Measurements from ENCODE around the gene THOC6. TPM values are rescaled to one million over a fixed set of nuclear protein-coding genes. Genes with fewer than 3 reads are reported as not detected.

Gene THOC6
- total RNA-seq, 4 donors from 2014 or later, result 16.5 to 19.1 (median 17.6) TPM

- peaks cover 41 to 51% of the 10 kb centered on the region in 2 donors for H3K4me1 ChIP-seq
- H3K9me3 ChIP-seq, result no peaks in the 10 kb centered on the region
- 10 to 21% methylated on average over 8 of the region's 8 CpGs for WGBS, 2 donors
- TF ChIP-seq CTCF (IDR thresholded peaks at IDR 0.05) (no peak), POLR2A (IDR thresholded peaks at IDR 0.05) (peak in 1 of 2 donors; percentile 30)
- peak; percentile 97 for DNase-seq
- peak overlapping the region in 1 of 3 donors; percentile 77 for H3K4me3 ChIP-seq (replicated peaks in 1 of 3)
- peaks cover 4 to 11% of the 10 kb centered on the region in 2 donors for H3K36me3 ChIP-seq
- H3K27me3 ChIP-seq, result no peaks in the 10 kb centered on the region
- intact Hi-C loops (cut with DNase I), result no loop called here
- H3K27ac ChIP-seq, result peak overlapping the region; percentile 82 to 98 (median 98)
Measured at GRCh38 chr16:3022208-3022683, 1.6 kb upstream of the THOC6 start.

GRCh38 chr16:3022684-3023414 lies 986 bp upstream of the THOC6 start:
- no peak for DNase-seq
- peaks cover 41 to 53% of the 10 kb centered on the region in 2 donors for H3K4me1 ChIP-seq
- intact Hi-C loops (cut with DNase I), result no loop called here

GRCh38 chr16:3023415-3023668 lies 493 bp upstream of the THOC6 start:
- H3K4me3 ChIP-seq (replicated peaks in 1 of 3), result peak overlapping the region in 2 of 3 donors; percentile 68 to 86
- no peak for TF ChIP-seq CTCF (IDR thresholded peaks at IDR 0.05)
- TF ChIP-seq POLR2A (IDR thresholded peaks at IDR 0.05), result peak in 1 of 2 donors; percentile 50
- WGBS, 2 donors, result 6 to 27% methylated on average over 2 to 6 of the region's 6 CpGs
- DNase-seq, result peak in 1 of 2 donors; percentile 54
- H3K9me3 ChIP-seq, result no peaks in the 10 kb centered on the region
- intact Hi-C loops (cut with DNase I), result no loop called here
- peaks cover 39 to 53% of the 10 kb centered on the region in 2 donors for H3K4me1 ChIP-seq
- peaks cover 4 to 13% of the 10 kb centered on the region in 2 donors for H3K36me3 ChIP-seq
- H3K27ac ChIP-seq, result peak overlapping the region; percentile 82 to 98 (median 98)
- no peaks in the 10 kb centered on the region for H3K27me3 ChIP-seq

More at GRCh38 chr16:3022684-3023414, 986 bp upstream of the THOC6 start:
- no peak for TF ChIP-seq POLR2A (IDR thresholded peaks at IDR 0.05)
- no peak for TF ChIP-seq CTCF (IDR thresholded peaks at IDR 0.05)
- WGBS, 2 donors, result 50 to 56% methylated on average over 6 to 8 of the region's 8 CpGs
- peaks cover 4 to 13% of the 10 kb centered on the region in 2 donors for H3K36me3 ChIP-seq
- no peaks in the 10 kb centered on the region for H3K9me3 ChIP-seq
- peak overlapping the region in 1 of 3 donors; percentile 68 for H3K4me3 ChIP-seq (replicated peaks in 1 of 3)
- H3K27ac ChIP-seq, result peak overlapping the region; percentile 82 to 98 (median 98)
- no peaks in the 10 kb centered on the region for H3K27me3 ChIP-seq

GRCh38 chr16:3025032-3026002 lies 1.5 kb downstream of the THOC6 start:
- no peak overlapping the region for H3K27ac ChIP-seq
- H3K36me3 ChIP-seq, result peaks cover 4 to 13% of the 10 kb centered on the region in 2 donors
- intact Hi-C loops (cut with DNase I), result no loop called here
- DNase-seq, result no peak
- WGBS, 2 donors, result 95 to 96% methylated on average over 17 to 18 of the region's 18 CpGs
- H3K27me3 ChIP-seq, result no peaks in the 10 kb centered on the region
- H3K4me3 ChIP-seq (replicated peaks in 1 of 3), result no peak overlapping the region
- H3K4me1 ChIP-seq, result peaks cover 35 to 52% of the 10 kb centered on the region in 2 donors
- no peaks in the 10 kb centered on the region for H3K9me3 ChIP-seq
- no peak for TF ChIP-seq POLR2A (IDR thresholded peaks at IDR 0.05)
- TF ChIP-seq CTCF (IDR thresholded peaks at IDR 0.05), result no peak

All from thyroid gland (tissue), 4 donors.